ENCODE measurements around the gene CNGB1.
"Not testable (repeated sequence)": the region's sequence is repeated elsewhere in the genome, so short reads cannot be mapped to it uniquely, and the experiment has no call there.

The CNGB1 gene

GRCh38 chr16:57970970-57971369 is at the start of gene CNGB1:
CNGB1 (minus strand) TSS chr16:57971128; CDS start chr16:57967286, 3,842 bp downstream.
- no peak for DNase-seq (ENCODE audit: low read depth)

- no peak for DNase-seq (ENCODE audit: low read depth)
Observed at GRCh38 chr16:58019866-58020538, 49.1 kb upstream of the CNGB1 start.

- DNase-seq (ENCODE audit: low read depth): no peak
Observed at GRCh38 chr16:58018803-58019202, 47.9 kb upstream of the CNGB1 start.

GRCh38 chr16:58016840-58017446 is 46.0 kb upstream of the CNGB1 start:
- no peak for DNase-seq (ENCODE audit: low read depth)

GRCh38 chr16:58013201-58013956 is 42.5 kb upstream of the CNGB1 start:
- no peak for DNase-seq (ENCODE audit: low read depth)

- no peak for DNase-seq (ENCODE audit: low read depth)
Observed at GRCh38 chr16:58012481-58012880, 41.6 kb upstream of the CNGB1 start.

GRCh38 chr16:58011652-58012051 is 40.7 kb upstream of the CNGB1 start:
- no peak for DNase-seq (ENCODE audit: low read depth)

- DNase-seq (ENCODE audit: low read depth): no peak
Observed at GRCh38 chr16:58010886-58011285, 40.0 kb upstream of the CNGB1 start.

GRCh38 chr16:58009856-58010416 is 39.0 kb upstream of the CNGB1 start:
- no peak for DNase-seq (ENCODE audit: low read depth)

- DNase-seq (ENCODE audit: low read depth): not testable (repeated sequence)
Observed at GRCh38 chr16:58004736-58005135, 33.8 kb upstream of the CNGB1 start.

GRCh38 chr16:58002936-58003335 is 32.0 kb upstream of the CNGB1 start:
- no peak for DNase-seq (ENCODE audit: low read depth)

GRCh38 chr16:58002416-58002800 is 31.5 kb upstream of the CNGB1 start:
- DNase-seq (ENCODE audit: low read depth): no peak

GRCh38 chr16:58001781-58002415 is 31.0 kb upstream of the CNGB1 start:
- no peak for DNase-seq (ENCODE audit: low read depth)

GRCh38 chr16:58000706-58001676 is 30.1 kb upstream of the CNGB1 start, which contains the start of gene USB1:
USB1 (plus strand) TSS chr16:58001407; CDS start chr16:58001484, 77 bp downstream.
- DNase-seq (ENCODE audit: low read depth): peak; percentile 78

- no peak for DNase-seq (ENCODE audit: low read depth)
Observed at GRCh38 chr16:57999971-58000705, 29.2 kb upstream of the CNGB1 start, which contains the start of gene ZNF319. ZNF319 (minus strand) TSS chr16:58000672; CDS start chr16:57998265, 2,407 bp downstream.

GRCh38 chr16:57999366-57999970 is 28.5 kb upstream of the CNGB1 start:
- DNase-seq (ENCODE audit: low read depth): no peak

GRCh38 chr16:57998992-57999365 is 28.1 kb upstream of the CNGB1 start:
- DNase-seq (ENCODE audit: low read depth): no peak

- DNase-seq (ENCODE audit: low read depth): peak; percentile 33
Observed at GRCh38 chr16:57998486-57998885, 27.6 kb upstream of the CNGB1 start.

GRCh38 chr16:57997528-57998265 is 26.8 kb upstream of the CNGB1 start:
- DNase-seq (ENCODE audit: low read depth): no peak
